NCI-H187 (cell line): ENCODE results near the gene TTK.
"Not testable (repeated sequence)": the region's sequence is repeated elsewhere in the genome, so short reads cannot be mapped to it uniquely, and the experiment has no call there.

Experiments
- DNase-seq, 2 experiments: peaks; one replicate each; lab custom pipeline; 2025; lab: John Stamatoyannopoulos, UW

TTK gene

GRCh38 chr6:80021591-80021990, 17.1 kb downstream of the TTK start:
- DNase-seq: no peak

- no peak for DNase-seq
Observed at GRCh38 chr6:80022803-80023202, 18.4 kb downstream of the TTK start.

- no peak for DNase-seq
Observed at GRCh38 chr6:80028589-80028988, 24.1 kb downstream of the TTK start.

- no peak for DNase-seq
Observed at GRCh38 chr6:80029470-80029869, 25.0 kb downstream of the TTK start.

- DNase-seq: not testable (repeated sequence)
Observed at GRCh38 chr6:80048220-80048619, 43.8 kb downstream of the TTK start.

GRCh38 chr6:80060774-80061173, 56.3 kb downstream of the TTK start:
- no peak for DNase-seq

- not testable (repeated sequence) for DNase-seq
Observed at GRCh38 chr6:80068146-80068545, 63.7 kb downstream of the TTK start.

GRCh38 chr6:80070431-80070830, 66.0 kb downstream of the TTK start:
- DNase-seq: not testable (repeated sequence)

GRCh38 chr6:80077067-80077466, 72.6 kb downstream of the TTK start:
- no peak for DNase-seq

GRCh38 chr6:80088637-80089036, 84.2 kb downstream of the TTK start:
- DNase-seq: no peak

- no peak for DNase-seq
Observed at GRCh38 chr6:80091506-80091905, 87.1 kb downstream of the TTK start.
